Mesodermal cell (in vitro differentiated cells): ENCODE measurements around the gene ACOT4.
"Not testable (repeated sequence)": the region's sequence is repeated elsewhere in the genome, so short reads cannot be mapped to it uniquely, and the experiment has no call there.

ENCODE experiments used
- H3K27ac ChIP-seq: 2 replicates; pipeline ENCODE4 v1.7.0; 2013; ENCODE audit warnings: mild to moderate bottlenecking, low read depth, low read length, moderate library complexity; ENCODE audit not compliant: severe bottlenecking
- H3K36me3 ChIP-seq: 2 replicates; pipeline ENCODE4 v1.7.1; 2013; ENCODE audit warnings: mild to moderate bottlenecking, low read length, moderate library complexity; ENCODE audit not compliant: control insufficient read depth, insufficient read depth
- H3K4me1 ChIP-seq: one replicate; pipeline ENCODE4 v1.7.1; 2013; ENCODE audit warnings: mild to moderate bottlenecking, low read length; ENCODE audit not compliant: insufficient read depth, control insufficient read depth, poor library complexity, severe bottlenecking
- H3K4me3 ChIP-seq: 2 replicates; pipeline ENCODE4 v1.7.0; 2013; ENCODE audit warnings: low read length, control low read depth, mild to moderate bottlenecking; ENCODE audit not compliant: insufficient read depth, poor library complexity, severe bottlenecking; ENCODE audit errors: extremely low read depth
- H3K9me3 ChIP-seq: 2 replicates; pipeline ENCODE4 v1.7.1; 2013; ENCODE audit warnings: mild to moderate bottlenecking, low read length, moderate library complexity; ENCODE audit not compliant: control insufficient read depth
- WGBS, 2 experiments: methylation state at CpG; one replicate each; pipeline ENCODE4 v1.1.5; 2013; ENCODE audit warnings: missing lambda C conversion rate in 2 of 2; ENCODE audit not compliant: insufficient coverage in 2 of 2; 5-methylcytosine and 5-hydroxymethylcytosine counted together

Gene ACOT4

DNA sequence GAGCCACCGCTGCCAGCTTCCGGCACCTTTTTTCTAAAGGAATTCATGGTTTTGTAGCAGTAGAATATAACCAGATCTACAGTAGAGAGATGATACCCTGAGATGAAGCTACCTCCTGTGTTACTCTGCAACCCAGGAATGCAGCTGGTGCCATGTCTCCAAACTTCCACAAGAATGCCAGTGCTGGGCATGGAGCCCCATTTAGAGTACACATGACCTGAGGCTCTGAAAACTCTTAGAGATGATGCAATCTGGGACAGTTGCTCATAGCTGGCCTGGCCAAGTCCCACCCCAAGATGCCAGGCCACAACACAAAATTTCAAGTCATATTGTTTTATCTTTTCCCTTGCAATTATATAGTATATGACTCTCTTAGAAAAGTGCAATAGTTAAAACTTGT lies 14.5 kb upstream of the ACOT4 start:
- not testable (repeated sequence) for H3K36me3 ChIP-seq, H3K9me3 ChIP-seq, H3K4me3 ChIP-seq, H3K27ac ChIP-seq, H3K4me1 ChIP-seq
- WGBS, 2 experiments = no CpG with 5 or more reads among the region's 2 CpGs

DNA sequence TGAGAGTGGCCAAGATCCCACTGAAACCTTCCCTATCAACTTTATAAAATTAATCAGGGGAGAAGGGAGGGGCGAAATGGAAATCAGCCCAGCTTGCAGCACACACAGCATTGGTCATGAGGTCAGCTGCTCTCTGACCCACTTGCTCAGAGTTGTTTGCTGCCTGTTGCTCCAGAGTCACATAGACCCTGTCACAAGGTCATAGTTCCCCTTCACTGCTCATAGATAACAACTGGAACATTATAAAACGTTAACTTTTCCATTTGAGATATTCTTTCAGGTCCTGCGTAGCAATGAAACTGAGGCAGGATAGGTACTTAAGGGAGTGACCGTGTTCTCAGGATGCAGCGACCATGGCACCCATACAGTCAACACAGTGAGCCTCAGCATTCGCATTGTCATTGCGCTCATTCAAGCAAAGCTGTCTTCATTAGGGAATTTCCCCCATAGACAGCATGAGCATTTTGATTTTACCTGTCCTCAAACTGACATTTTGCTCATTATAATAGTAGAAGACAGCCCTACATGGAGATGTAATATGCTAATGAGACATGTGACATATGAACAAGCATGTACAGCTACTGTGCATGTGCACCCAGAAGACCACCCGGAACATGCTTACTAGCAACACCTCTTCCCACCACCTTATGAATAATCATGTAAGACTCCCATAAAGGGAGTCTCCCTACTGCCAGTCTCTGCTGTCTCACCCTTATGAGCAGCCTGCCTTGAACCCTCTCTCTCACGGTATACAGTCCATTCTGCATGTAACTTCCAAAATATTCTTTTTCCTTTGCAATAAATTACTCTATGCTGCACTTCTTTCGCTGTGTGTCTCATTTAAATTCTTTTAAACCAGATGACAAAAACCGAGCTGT lies 9.3 kb upstream of the ACOT4 start:
- H3K9me3 ChIP-seq, H3K4me1 ChIP-seq, H3K36me3 ChIP-seq, H3K27ac ChIP-seq, H3K4me3 ChIP-seq: not testable (repeated sequence)
- WGBS, 2 experiments = 89 to 100% methylated on average over 2 to 5 of the region's 11 CpGs

DNA sequence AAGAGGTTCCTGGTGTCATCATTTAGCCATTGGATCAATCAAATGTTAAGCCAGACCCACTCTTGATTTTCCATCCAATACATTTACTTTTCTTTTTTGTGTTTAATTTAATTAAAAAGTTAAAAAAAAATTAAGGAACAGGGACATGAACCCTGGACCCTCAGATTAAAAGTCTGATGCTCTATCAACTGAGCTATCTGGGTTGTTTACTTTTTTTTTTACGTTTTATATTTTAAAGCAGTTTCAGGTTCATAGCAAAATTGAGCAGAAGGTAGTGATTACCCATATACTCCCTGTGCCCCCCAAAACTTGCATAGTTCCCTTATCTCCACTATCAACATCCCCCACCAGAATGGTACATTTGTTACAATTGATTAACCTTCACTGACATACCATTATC lies 3.0 kb upstream of the ACOT4 start:
- WGBS, 2 experiments = 100% methylated on average over 1 of the region's 1 CpG; no CpG with 5 or more reads in 1 of the 2 experiments
- no peaks in the 10 kb centered on the region for H3K9me3 ChIP-seq

DNA sequence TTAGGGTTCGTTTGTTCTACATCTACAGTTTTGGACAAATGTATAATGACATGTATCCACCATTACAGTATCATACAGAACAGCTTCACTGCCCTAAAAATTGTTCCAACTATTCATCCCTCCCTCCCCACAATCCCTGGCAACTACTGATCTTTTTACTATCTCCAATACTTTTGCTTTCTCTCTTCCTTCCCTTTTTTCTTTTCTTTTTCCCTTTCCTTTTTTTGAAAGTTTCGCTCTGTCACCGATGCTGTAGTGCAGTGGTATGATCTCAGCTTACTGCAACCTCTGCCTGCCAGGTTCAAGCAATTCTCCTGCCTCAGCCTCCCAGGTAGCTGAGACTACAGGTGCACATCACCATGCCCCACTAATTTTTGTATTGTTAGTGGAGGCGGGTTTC lies 2.6 kb upstream of the ACOT4 start:
- Histone ChIP-seq H3K27ac (no peak overlapping the region), H3K9me3 (no peaks in the 10 kb centered on the region), H3K4me1 (no peaks in the 10 kb centered on the region), H3K4me3 (no peak overlapping the region), H3K36me3 (no peaks in the 10 kb centered on the region)
- 100% methylated on average over 2 of the region's 4 CpGs for WGBS, 2 experiments

More for the DNA sequence above, 3.0 kb upstream of the ACOT4 start:
- no peaks in the 10 kb centered on the region for H3K4me1 ChIP-seq
- no peaks in the 10 kb centered on the region for H3K36me3 ChIP-seq
- no peak overlapping the region for H3K4me3 ChIP-seq
- H3K27ac ChIP-seq = no peak overlapping the region

DNA sequence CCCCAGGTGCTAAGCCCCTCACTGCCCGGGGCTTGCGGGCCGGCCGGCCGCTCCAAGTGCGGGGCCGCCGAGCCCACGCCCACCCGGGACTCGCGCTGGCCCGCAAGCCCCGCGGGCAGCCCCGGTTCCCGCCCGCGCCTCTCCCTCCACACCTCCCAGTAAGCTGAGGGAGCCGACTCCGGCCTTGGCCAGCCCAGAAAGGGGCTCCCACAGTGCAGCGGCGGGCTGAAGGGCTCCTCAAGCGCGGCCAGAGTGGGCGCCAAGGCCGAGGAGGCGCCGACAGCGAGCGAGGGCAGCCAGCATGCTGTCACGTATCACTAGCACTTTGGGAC lies 1.0 kb upstream of the ACOT4 start:
- H3K27ac ChIP-seq, H3K4me3 ChIP-seq, H3K9me3 ChIP-seq, H3K4me1 ChIP-seq, H3K36me3 ChIP-seq: not testable (repeated sequence)
- WGBS, 2 experiments = 89 to 99% methylated on average over 16 to 32 of the region's 32 CpGs

DNA sequence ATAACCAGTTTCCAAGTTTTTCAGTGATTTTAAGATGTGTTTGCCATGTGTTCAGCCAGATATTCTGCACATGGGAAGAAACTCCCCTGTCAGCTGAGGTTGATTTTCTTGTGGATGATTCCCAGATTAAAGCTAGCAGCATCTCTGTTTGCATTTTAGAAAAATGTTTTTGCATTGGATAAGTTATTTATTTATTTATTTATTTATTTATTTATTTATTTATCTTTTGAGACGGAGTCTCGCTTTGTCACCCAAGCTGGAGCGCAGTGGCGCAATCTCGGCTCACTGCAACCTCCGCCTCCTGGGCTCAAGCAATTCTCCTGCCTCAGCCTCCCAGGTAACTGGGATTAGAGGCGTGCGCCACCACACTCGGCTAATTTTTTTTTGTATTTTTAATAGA lies 2.8 kb downstream of the ACOT4 start:
- no peak overlapping the region for H3K4me3 ChIP-seq
- no peaks in the 10 kb centered on the region for H3K36me3 ChIP-seq
- no peak overlapping the region for H3K27ac ChIP-seq
- no peaks in the 10 kb centered on the region for H3K9me3 ChIP-seq
- H3K4me1 ChIP-seq = no peaks in the 10 kb centered on the region
- 78 to 98% methylated on average over 4 to 7 of the region's 9 CpGs for WGBS, 2 experiments

DNA sequence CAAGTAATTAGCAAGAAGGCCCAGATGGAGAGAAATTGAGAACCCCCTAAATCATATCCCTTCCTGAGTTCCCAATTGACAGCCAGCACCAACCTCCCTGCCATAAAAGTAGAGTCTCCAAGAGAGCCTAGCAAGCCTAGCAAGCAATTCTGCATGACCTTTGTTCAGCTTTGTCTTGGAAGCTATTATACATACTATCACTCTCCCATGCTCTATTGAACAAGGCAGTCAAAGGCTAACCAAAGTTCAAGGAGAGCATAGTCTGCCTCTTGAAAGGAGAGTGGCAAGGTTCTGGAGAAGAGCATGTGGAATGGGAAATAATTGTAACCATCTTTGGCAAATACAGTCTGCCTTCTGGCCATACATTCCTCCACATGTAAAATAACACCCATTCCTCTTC lies 7.8 kb downstream of the ACOT4 start:
- H3K27ac ChIP-seq = no peak overlapping the region
- H3K9me3 ChIP-seq = peaks cover under 1% of the 10 kb centered on the region
- no peak overlapping the region for H3K4me3 ChIP-seq
- H3K36me3 ChIP-seq = no peaks in the 10 kb centered on the region
- no peaks in the 10 kb centered on the region for H3K4me1 ChIP-seq

DNA sequence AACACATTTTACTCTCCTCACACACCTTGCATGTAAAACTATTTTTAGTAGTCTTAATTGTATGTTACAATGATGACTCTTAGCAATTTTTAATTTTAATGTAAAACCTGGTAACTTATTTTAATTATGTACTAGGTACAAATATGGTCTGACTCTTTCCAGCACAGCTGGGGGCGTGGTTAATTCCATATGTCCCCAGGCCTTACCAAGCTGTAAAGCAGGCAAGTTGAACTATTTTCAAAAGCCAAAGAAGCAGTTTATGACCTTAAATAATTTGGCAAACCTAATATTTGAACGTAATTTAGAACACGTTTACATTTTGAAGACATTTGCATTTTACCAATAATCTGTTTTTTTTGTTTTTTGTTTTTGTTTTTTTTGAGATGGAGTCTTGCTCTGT lies 11.3 kb downstream of the ACOT4 start:
- H3K4me3 ChIP-seq = no peak overlapping the region
- no peaks in the 10 kb centered on the region for H3K4me1 ChIP-seq
- H3K27ac ChIP-seq = no peak overlapping the region
- no peaks in the 10 kb centered on the region for H3K36me3 ChIP-seq
- peaks cover 4% of the 10 kb centered on the region for H3K9me3 ChIP-seq
- WGBS, 2 experiments = 60 to 100% methylated on average over 1 of the region's 3 CpGs

DNA sequence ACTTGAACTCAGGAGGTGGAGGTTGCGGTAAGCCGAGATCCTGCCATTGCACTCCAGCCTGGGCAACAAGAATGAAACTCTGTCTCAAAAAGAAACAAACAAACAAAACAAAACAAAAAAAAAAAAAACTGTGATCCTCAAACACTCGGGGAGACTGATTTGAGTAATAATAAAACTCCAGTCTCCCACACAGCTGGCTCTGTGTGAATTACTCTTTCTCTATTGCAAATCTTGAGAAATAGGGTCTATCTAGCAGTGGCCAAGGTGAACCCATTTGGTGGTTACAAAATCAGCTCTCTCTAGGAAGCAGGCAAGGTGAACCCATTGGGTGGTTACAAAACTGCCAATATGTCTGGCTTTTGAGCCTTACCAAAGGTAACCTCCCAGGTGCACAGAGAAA lies 14.6 kb downstream of the ACOT4 start:
- no peak overlapping the region for H3K4me3 ChIP-seq
- no peaks in the 10 kb centered on the region for H3K36me3 ChIP-seq
- H3K9me3 ChIP-seq = peaks cover 10% of the 10 kb centered on the region
- no peak overlapping the region for H3K27ac ChIP-seq
- no peaks in the 10 kb centered on the region for H3K4me1 ChIP-seq
- 86% methylated on average over 2 of the region's 3 CpGs; no CpG with 5 or more reads in 1 of the 2 experiments for WGBS, 2 experiments

DNA sequence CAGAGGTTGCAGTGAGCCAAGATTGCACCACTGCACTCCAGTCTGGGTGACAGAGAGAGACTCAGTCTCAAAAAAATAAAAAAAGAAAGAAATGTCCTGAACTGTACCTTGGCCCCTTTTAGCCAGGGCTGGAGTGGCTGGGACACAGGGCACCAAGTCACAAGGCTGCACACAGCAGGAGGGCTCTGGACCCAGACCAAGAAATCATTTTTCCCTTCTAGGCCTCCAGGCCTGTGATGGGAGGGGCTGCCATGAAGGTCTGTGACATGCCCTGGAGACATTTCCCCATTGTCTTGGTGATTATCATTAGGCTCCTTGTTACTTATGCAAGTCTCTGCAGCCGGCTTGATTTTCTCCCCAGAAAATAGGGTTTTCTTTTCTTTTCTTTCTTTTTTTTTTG lies 15.6 kb downstream of the ACOT4 start:
- Histone ChIP-seq H3K9me3 (peaks cover 10% of the 10 kb centered on the region), H3K4me3 (no peak overlapping the region), H3K36me3 (no peaks in the 10 kb centered on the region), H3K27ac (no peak overlapping the region), H3K4me1 (no peaks in the 10 kb centered on the region)
- WGBS, 2 experiments = 80% methylated on average over 1 of the region's 1 CpG; no CpG with 5 or more reads in 1 of the 2 experiments

DNA sequence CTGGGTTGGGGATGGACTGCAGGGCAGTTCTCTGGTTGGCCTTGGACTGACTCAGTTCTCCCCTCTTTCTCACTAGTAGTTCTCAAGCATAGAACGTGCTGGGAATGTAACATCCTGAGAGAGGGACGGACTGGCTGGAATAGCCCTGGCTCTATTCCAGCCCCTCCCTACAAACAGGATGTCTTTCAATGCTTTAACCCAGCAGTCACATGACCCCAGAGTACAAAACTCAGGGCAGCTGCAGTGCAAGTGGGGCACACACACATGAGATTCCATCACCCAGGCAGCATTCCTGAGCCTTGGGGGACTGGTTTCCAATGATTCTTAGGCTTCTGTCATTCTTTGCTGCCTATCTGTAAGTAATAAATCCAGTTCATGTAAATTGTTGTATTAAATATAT lies 19.0 kb downstream of the ACOT4 start:
- peaks cover 6% of the 10 kb centered on the region for H3K9me3 ChIP-seq
- H3K4me1 ChIP-seq = peaks cover 4% of the 10 kb centered on the region
- 71 to 79% methylated on average over 1 to 2 of the region's 2 CpGs for WGBS, 2 experiments
- H3K27ac ChIP-seq = no peak overlapping the region
- no peak overlapping the region for H3K4me3 ChIP-seq
- H3K36me3 ChIP-seq = no peaks in the 10 kb centered on the region
